NCI-H774 (cell line): ENCODE measurements around the gene ZFP1.
"Not testable (repeated sequence)": the region's sequence is repeated elsewhere in the genome, so short reads cannot be mapped to it uniquely, and the experiment has no call there.

Source experiments
- DNase-seq: peaks from one replicate; lab custom pipeline; 2025; lab: John Stamatoyannopoulos, UW

The ZFP1 gene

DNA sequence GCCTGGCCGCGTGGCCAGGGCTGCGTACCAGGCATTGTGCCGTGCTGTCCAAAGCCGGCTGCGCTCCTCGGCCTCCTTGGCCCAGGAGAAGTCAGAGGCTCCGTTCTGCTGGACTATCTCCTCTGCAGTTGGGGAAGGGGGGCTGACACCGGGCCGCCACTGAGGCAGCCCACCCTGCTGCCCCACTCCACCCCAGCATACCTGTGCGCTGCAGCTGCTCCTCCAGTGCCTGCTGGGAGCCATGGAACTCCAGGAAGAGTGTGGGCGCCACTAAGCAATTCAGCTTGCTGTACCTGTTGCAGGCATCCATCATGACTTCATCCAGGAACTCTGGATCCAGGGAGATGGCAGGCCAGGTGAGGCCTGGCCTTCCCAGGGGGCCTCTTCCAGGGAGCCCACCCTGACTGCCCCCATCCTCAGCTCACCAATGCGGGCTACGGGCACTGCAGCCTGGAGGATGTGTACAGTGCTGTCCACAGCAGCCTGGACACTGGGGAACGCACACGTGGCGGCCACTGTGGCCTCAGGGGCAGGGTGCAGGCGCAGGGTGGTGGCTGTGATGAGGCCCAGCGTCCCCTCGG, 34.7 kb upstream of the ZFP1 start:
- no peak for DNase-seq

DNA sequence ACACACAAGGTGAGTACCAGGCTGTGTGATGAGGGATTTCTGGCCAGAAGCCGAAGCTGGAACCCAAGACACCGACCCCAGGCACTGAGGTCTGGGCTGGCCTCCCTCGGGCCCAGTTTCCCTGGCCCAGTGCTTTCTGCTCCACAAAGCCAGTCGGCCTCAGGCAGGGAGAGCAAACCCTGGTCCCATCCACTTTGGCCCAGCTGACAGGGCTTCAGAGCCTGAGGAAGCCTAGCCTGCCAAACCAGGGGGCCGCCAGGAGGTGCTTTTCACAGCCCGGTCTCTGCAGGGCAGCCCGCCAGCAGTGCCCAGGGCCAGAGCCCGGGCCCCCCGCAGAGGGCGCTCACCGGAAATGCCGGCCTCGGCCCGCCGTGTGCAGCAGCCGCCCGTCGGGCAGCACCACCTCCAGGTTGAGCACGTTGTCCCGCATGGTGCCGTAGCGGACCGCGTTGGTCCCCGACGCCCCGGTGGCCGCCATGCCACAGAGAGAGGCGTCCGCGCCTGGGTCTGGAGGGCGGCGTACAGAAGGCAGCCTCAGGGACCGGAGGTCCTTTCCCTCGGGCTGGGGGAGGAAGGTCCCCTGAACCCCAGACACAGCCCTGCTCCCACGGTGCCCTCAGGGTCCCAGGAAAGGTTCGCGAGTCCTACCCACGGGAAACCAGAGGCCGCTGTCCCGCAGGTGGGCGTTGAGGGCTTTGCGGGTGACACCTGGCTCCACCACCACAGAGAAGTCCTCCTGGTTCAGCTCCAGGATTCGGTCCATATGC, 34.0 kb upstream of the ZFP1 start:
- no peak for DNase-seq

DNA sequence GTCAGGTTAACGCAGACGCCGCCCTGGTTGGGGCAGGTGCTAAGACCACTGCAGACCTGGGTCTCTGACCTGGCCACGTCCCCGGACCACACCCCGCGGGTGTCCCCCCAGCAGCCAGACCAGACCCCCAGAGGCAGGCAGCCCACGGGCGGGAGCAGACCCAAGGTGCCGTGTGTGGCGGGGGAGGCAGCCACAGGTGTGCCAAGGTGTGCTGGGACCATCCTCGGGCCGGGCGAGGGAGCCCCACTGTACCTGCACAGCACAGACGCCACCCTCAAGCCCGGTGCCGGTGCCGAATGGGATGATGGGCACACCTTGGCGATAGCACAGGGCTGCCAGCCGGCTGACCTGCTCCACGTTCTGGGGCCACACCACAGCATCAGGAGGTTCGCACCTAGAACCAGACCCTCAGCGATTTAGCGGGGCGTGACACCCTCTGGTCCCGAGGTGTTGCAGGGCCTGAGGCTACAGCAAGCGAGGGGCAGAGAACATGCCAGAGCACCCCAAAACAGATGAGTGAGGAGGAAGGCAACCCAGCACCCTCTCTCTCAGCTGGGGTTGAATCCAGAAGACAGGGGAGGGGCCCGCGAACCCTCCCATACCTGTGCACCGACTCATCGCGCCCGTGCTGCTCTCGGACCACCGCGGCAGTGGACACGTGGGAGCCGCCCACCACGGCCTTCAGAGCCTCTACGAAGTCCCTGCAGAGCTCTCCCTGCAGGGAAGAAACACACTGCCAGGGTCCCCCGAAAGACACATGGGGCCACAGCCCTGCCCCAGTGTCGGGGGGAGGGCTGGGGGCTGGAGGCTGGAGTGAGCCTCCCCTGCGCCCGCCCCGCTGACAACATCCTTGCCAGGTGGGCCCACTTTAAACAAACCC, 33.1 kb upstream of the ZFP1 start:
- DNase-seq, result no peak

GRCh38 chr16:75116081-75116910, 32.0 kb upstream of the ZFP1 start, which contains the start of gene LDHD:
LDHD (minus strand) TSS chr16:75116780; CDS start chr16:75116720, 60 bp downstream.
- DNase-seq, result no peak

DNA sequence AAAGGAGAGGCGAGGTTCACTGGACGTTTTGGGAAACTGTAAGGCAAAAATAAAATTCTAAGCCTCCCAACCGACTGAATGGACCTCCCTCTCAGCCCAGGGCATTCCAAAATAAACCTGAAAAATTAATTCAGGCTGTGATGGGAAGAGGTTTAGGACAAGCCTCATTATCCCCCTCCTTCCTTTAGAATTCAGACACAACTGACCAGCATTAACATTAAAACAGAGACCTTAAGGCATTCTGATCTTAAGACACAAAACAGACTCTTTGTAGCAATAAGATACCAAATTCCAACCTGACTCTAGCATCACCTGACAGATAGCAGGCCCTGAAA, 31.4 kb upstream of the ZFP1 start:
- no peak for DNase-seq

- no peak for DNase-seq
These were observed 29.3 kb upstream of the ZFP1 start for GRCh38 chr16:75118943-75119539.

DNA sequence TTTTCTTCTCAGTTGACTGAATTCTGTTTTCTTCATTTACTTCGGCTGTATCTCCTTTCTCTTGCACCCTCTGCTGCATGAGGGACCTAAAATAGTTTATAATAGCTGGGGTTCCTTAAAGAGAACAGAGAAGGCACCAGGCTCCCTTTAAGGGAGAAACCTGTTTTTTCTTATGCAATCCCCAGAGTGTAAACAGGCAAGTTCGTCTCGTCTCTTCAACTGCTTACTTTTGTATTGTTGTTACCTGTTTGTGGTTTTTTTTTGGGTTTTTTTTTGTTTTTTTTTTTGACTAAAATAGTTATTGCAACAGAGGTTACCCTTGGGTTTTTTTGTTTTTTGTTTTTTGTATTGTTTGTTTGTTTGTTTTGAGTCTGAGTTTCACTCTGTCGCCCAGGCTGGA, 28.1 kb upstream of the ZFP1 start:
- no peak for DNase-seq

DNA sequence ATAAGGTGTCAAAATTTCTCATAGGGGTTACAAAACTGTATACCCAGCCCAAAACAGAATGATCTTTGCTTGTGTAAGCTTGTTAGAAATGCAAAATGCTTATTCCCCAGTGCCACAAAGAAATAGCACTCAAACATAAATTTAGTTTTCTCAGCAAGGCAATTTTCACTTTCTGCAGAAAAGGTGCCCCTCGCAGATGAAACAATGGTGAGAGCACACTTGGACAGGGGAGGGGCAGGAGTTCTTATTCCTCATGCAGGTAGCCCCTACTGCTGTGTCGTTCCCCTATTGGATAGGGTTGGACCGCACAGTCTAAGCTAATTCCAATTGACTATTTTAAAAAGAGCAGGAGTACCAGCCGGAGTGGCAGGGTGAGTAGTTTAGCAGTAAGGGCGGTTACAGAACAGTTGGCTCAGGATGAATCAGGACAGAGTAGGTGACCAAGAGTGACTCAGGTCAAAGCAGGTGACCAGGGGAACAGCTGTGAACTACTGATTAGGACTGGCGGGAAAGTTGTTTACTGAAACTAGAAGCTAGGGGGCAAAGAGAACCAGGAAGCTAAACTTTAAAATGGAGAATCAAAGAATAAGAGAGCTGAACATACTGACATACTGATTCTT, 26.3 kb upstream of the ZFP1 start:
- no peak for DNase-seq

DNA sequence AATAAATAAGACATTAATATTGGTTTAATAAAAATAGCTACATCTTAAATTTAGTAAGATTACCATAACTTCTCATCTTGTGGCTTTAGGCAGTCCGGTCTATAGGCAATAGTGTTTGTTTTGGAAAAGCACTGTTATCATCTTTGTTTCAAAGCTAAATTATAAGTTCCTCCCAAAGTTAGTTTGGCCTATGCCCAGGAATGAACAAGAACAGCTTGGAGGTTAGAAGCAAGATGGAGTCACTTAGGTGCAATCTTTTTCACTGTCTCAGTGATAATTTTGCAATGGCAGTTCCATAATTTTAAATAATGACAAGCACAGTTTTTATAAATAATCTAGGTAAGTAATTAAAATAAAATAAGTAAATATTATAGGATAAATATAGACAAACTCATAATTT, 25.7 kb upstream of the ZFP1 start:
- no peak for DNase-seq

GRCh38 chr16:75127713-75128415, 20.5 kb upstream of the ZFP1 start:
- no peak for DNase-seq

DNA sequence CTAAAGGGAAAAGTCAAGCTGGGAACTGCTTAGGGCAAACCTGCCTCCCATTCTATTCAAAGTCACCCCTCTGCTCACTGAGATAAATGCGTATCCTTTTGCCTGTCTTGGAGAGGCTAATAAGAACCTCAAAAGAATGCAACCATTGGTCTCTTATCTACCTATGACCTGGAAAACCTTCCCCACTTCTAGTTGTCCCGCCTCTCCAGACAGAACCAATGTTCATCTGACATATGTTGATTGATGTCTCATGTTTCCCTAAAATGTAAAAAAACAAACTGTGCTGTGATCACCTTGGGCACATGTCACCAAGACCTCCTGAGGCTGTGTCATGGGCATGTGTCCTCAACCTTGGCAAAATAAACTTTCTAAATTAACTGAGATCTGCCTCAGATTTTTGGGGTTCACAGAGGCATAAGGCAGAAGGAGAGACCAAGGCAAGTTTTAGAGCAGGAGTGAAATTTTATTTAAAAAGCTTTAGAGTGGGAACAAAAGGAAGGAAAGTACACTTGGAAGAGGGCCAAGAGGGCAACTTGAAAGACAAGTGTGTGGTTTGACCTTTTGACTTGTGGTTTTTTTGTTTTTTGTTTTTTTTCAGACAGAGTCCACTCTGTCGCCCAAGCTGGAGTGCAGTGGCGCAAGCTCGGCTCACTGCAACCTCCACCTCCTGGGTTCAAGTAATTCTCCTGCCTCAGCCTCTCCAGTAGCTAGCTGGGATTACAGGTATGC, 18.7 kb upstream of the ZFP1 start:
- not testable (repeated sequence) for DNase-seq

DNA sequence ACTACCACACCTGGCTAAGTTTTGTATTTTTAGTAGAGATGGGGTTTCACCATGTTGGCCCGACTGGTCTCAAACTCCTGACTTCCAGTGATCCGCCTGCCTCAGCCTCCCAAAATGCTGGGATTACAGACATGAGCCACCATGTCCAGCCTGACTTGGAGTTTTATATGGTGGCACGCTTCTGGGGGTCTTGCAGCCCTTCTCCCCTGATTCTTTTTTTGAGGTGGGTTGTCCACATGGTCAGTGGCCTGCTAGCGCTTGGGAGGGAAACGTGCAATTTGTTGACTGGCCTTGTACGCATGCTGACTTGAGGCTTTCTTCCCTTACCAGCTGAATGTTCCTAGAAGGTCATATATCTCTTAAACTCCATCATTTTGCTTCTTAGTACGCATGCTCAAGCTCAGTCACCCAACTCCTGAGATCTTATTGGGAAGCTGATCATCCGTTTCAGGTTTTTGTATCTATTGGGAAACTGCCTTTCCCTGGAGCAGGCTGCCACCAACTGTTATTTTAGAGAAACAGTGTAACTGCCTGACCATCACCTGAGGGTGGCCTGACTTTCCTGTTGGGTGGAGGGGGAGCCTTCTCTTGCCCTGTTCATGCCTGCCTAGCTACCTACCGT, 18.1 kb upstream of the ZFP1 start:
- no peak for DNase-seq

- DNase-seq, result no peak
These were observed 17.2 kb upstream of the ZFP1 start for GRCh38 chr16:75131081-75131480.

DNA sequence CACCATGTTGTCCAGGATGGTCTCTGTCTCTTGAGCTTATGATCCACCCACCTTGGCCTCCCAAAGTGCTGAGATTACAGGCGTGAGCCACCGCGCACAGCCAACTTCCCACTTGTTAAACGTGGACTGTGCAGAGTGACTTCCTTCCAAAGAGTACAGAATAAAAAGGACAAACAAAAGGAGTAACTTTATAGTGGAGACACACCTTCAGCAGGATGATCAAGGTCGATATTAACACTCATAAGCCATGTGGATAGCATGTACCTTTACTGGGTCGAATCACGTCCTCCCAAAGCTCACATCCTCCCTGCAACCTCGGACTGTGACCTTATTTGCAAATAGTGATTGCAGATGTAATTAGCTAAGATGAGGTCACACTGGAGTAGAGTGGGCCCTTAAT, 10.1 kb upstream of the ZFP1 start:
- DNase-seq, result no peak

GRCh38 chr16:75138636-75139035, 9.7 kb upstream of the ZFP1 start:
- DNase-seq, result no peak

- DNase-seq, result no peak
These were observed 8.8 kb upstream of the ZFP1 start for GRCh38 chr16:75139498-75139897.

GRCh38 chr16:75143941-75144340, 4.4 kb upstream of the ZFP1 start:
- DNase-seq, result no peak

DNA sequence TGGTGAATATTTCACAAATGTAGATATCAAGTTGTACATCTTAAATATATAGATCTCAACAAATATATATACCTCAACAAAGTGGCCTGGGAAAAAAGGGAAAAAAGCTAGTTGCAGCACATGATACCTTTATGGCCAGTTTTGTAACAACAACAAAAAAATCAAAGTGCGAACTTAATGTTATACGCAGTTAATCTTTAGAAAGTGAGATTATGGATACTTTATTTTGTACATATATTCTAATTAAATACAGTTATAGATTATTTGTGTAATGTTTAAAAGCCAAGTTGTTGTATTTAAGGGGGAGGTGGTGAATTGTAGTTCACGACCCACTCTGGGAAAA, 385 bp upstream of the ZFP1 start:
- no peak for DNase-seq

GRCh38 chr16:75151798-75152197, 3.5 kb downstream of the ZFP1 start:
- DNase-seq, result no peak

GRCh38 chr16:75152635-75153034, 4.3 kb downstream of the ZFP1 start:
- DNase-seq, result no peak
